HCT116 (cell line): ENCODE measurements around the gene CASTOR1. TPM values are rescaled to one million over a fixed set of nuclear protein-coding genes. Genes with fewer than 3 reads are reported as not detected.
A peak's percentile ranks its signal among the peaks of the same experiment; 100 is the strongest.

ENCODE experiments used
- ATAC-seq: fragments of 200-7000 bp; cut with Tn5 transposase; 2 replicates; pipeline ENCODE4 v1.9.1; 2020; ENCODE audit warnings: mild to moderate bottlenecking, moderate library complexity
- BruUV-seq: library from RNA; stranded (reverse); fragments of 400-500 nt; replicated peaks from 2 replicates; lab custom pipeline; 2021; lab: Mats Ljungman, UMichigan
- CTCF ChIA-PET: fragments of 300-600 bp; sonication (Branson Sonifier 250); formaldehyde crosslinking; loops from one replicate; lab custom pipeline; 2021; ENCODE audit warnings: antibody characterized with exemption; lab: Charles Lee
- POLR2A ChIA-PET: fragments of 300-600, 350-600 bp; sonication (Branson Sonifier 250); formaldehyde crosslinking; loops from one replicate; lab custom pipeline; 2021; ENCODE audit warnings: antibody characterized with exemption; lab: Charles Lee
- RAD21 ChIA-PET, 2 experiments: fragments of 300-600 bp; sonication (Branson Sonifier 250); formaldehyde crosslinking; loops; one replicate each; lab custom pipeline; 2023; ENCODE audit warnings: low total read pairs in 2 of 2; ENCODE audit not compliant: uncharacterized antibody in 2 of 2, unreplicated experiment in 2 of 2, low non-redundant PET in 1 of 2; lab: Charles Lee
- DNase-seq: peaks from one replicate; pipeline ENCODE4 v3.0.0-alpha.2; 2010; ENCODE audit warnings: low read depth, low spot score
- H2AFZ ChIP-seq: fragments of 200-600 bp; shearing (Covaris generic), sonication (generic); 2 replicates; pipeline ENCODE4 v1.6.1; 2017; ENCODE audit warnings: low read depth, mixed run types, mixed read lengths, antibody characterized with exemption, low read length; ENCODE audit not compliant: poor library complexity, severe bottlenecking
- H3K27ac ChIP-seq: 2 replicates; pipeline ENCODE4 v1.5.1; 2012; ENCODE audit warnings: low read depth, low read length
- H3K27me3 ChIP-seq: fragments of 200-600 bp; sonication (generic); 2 replicates; pipeline ENCODE4 v1.6.1; 2016; ENCODE audit warnings: mixed run types, low read length, mixed read lengths; ENCODE audit not compliant: insufficient read depth
- H3K36me3 ChIP-seq, 2 experiments: fragments of 200-500 bp in 1 of 2; fragments of 200-600 bp in 1 of 2; sonication (Bioruptor generic) in 1 of 2; sonication (generic) in 1 of 2; 2 replicates each; pipeline versions ENCODE4 v1.5.1 to v1.6.1; 2014 to 2016; ENCODE audit warnings: low read length in 2 of 2, inconsistent platforms in 1 of 2, mixed read lengths in 1 of 2, mixed run types in 1 of 2; ENCODE audit not compliant: insufficient read depth in 2 of 2, control insufficient read depth in 1 of 2
- H3K4me1 ChIP-seq, 2 experiments: fragments of 200-600 bp in 1 of 2; sonication (generic) in 1 of 2; 2 replicates each; pipeline versions ENCODE4 v1.5.1 to v1.6.1; 2012 to 2017; ENCODE audit warnings: low read length in 2 of 2, inconsistent platforms in 1 of 2, mild to moderate bottlenecking in 1 of 2, mixed read lengths in 1 of 2, mixed run types in 1 of 2, moderate library complexity in 1 of 2; ENCODE audit not compliant: insufficient read depth in 2 of 2, control insufficient read depth in 1 of 2
- H3K4me2 ChIP-seq: fragments of 200-600 bp; sonication (generic); 2 replicates; pipeline ENCODE4 v1.6.1; 2017; ENCODE audit warnings: mixed run types, low read length, mixed read lengths
- H3K4me3 ChIP-seq, 2 experiments: fragments of 200-600 bp in 1 of 2; sonication (generic) in 1 of 2; replicated peaks in 1 of 2; 2 replicates each; pipeline ENCODE4 v1.5.1; 2011 to 2016; ENCODE audit warnings: low read length in 2 of 2, control low read depth in 1 of 2, low read depth in 1 of 2, mild to moderate bottlenecking in 1 of 2, mixed read lengths in 1 of 2, mixed run types in 1 of 2
- H3K79me2 ChIP-seq: fragments of 200-600 bp; sonication (generic); 2 replicates; pipeline ENCODE4 v1.6.1; 2017; ENCODE audit warnings: mild to moderate bottlenecking, mixed run types, low read length, moderate library complexity, mixed read lengths; ENCODE audit not compliant: insufficient read depth
- H3K9ac ChIP-seq: fragments of 200-600 bp; sonication (generic); 2 replicates; pipeline ENCODE4 v1.6.1; 2016; ENCODE audit warnings: low read length, mixed read lengths
- H3K9me2 ChIP-seq: fragments of 200-600 bp; sonication (generic), shearing (Covaris generic); 2 replicates; pipeline ENCODE4 v1.6.1; 2017; ENCODE audit warnings: mixed run types, mild to moderate bottlenecking, moderate library complexity; ENCODE audit not compliant: insufficient read depth
- H3K9me3 ChIP-seq, 2 experiments: fragments of 200-500 bp in 1 of 2; fragments of 200-600 bp in 1 of 2; sonication (Bioruptor generic) in 1 of 2; sonication (generic) in 1 of 2; 2 replicates each; pipeline ENCODE4 v1.6.1; 2014 to 2017; ENCODE audit warnings: low read length in 2 of 2, mixed read lengths in 2 of 2, inconsistent platforms in 1 of 2, low read depth in 1 of 2, mild to moderate bottlenecking in 1 of 2, mixed run types in 1 of 2, moderate library complexity in 1 of 2; ENCODE audit not compliant: control insufficient read depth in 1 of 2, insufficient read depth in 1 of 2
- H4K20me1 ChIP-seq: fragments of 200-600 bp; sonication (generic), shearing (Covaris generic); 2 replicates; pipeline ENCODE4 v1.6.1; 2017; ENCODE audit warnings: mixed run types, mild to moderate bottlenecking, moderate library complexity; ENCODE audit not compliant: insufficient read depth
- ELF1 ChIP-seq: IDR thresholded peaks from 2 replicates; pipeline ENCODE4 v1.6.1; 2012; ENCODE audit warnings: low read depth, borderline replicate concordance
- EZH2 ChIP-seq: fragments of 200-600 bp; sonication (generic); IDR thresholded peaks from 2 replicates; pipeline ENCODE4 v1.6.1; 2017; ENCODE audit warnings: antibody characterized with exemption, mixed run types
- POLR2AphosphoS5 ChIP-seq: IDR thresholded peaks from 2 replicates; pipeline ENCODE4 v1.6.1; 2011; ENCODE audit warnings: mild to moderate bottlenecking, low read depth, low read length, moderate library complexity
- RAD21 ChIP-seq: IDR thresholded peaks from 2 replicates; pipeline ENCODE4 v1.6.1; 2012; ENCODE audit warnings: low read depth, mild to moderate bottlenecking
- SIN3A ChIP-seq: IDR thresholded peaks from 2 replicates; pipeline ENCODE4 v1.6.1; 2012; ENCODE audit warnings: low read depth
- TCF7L2 ChIP-seq: IDR thresholded peaks from 2 replicates; pipeline ENCODE4 v1.7.0; 2011; ENCODE audit warnings: borderline replicate concordance, inconsistent platforms; ENCODE audit not compliant: insufficient read depth, insufficient read length; ENCODE audit errors: extremely low read depth
- YY1 ChIP-seq: IDR thresholded peaks from 2 replicates; pipeline ENCODE4 v1.6.1; 2011; ENCODE audit warnings: low read length, low read depth, moderate library complexity, mild to moderate bottlenecking; ENCODE audit not compliant: insufficient replicate concordance; ENCODE audit errors: extremely low read depth
- ZFX ChIP-seq: fragments of 450-650 bp; IDR thresholded peaks from 2 replicates; pipeline ENCODE4 v1.6.1; 2017
- ZNF274 ChIP-seq: fragments of 200-500 bp; sonication (Bioruptor generic); IDR thresholded peaks from 2 replicates; pipeline ENCODE4 v1.6.1; 2014; ENCODE audit warnings: mild to moderate bottlenecking, low read depth, low read length, inconsistent platforms
- intact Hi-C: fragments of 100-400 bp; cut with micrococcal nuclease; formaldehyde crosslinking; loops from 2 replicates; pipeline ENCODE4 v1.10.0; 2022
- total RNA-seq: library from RNA; stranded (reverse); gene quantifications from one replicate; pipeline ENCODE4 v1.2.1, GENCODE V29; 2021; ENCODE audit not compliant: unreplicated experiment
- TF ChIP-seq, protein P1 (sequence below): IDR thresholded peaks from 2 replicates; pipeline ENCODE4 v1.6.1; 2012
- TF ChIP-seq, protein P2 (sequence below): IDR thresholded peaks from 2 replicates; pipeline ENCODE4 v1.6.1; 2012

CASTOR1 gene
- total RNA-seq, 1 experiment from 2014 or later: 6.5 TPM

DNA sequence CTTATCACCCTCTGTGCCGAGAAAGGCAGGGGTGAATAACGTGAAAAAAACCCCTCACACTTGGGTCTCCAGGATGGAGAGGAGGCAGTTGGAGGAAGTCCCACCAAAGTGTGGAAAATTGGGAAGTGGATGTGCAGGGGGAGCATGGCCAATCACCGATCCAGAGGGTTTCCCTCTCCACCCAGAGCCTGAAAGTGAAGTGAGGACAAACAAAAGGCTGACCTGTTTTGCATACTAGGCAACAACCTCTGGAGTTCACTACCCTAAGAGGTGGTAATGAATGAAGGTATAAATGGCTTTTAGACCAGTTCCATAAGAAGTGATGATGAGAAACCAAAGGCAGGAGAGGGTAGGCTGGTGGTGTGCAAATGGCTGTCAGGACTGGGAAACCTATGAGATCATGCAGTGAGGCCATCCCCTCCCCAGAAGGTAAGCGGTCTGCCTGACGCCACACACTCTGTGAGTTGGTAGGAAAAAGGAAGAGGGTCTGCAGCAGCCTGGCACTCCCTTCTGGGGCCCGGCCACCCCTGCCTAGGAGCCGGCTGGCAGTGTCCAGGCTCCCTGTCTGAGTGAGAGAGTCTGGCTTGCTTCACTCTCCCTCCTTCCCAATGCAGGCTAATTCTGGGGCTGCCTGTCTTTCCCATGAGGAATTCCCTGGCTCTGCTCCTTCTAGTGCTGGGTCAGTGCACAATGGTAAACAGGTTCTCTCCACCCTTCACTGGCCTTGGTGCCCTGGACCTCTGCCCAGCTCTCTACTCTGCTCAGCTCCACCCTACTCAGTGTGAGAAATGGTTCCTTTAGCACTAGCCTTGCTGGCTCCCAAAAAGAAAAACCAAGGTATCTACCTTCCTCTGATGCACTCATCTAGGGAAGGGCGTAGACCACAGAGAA, 21.8 kb upstream of the CASTOR1 start:
- Histone ChIP-seq H3K9ac (peak overlapping the region; percentile 34), H3K36me3 (no peaks in the 10 kb centered on the region), H3K9me3 (no peaks in the 10 kb centered on the region), H4K20me1 (no peaks in the 10 kb centered on the region), H2AFZ (no peak overlapping the region), H3K27me3 (no peaks in the 10 kb centered on the region), H3K4me1 (peaks cover 47 to 94% of the 10 kb centered on the region in 2 experiments), H3K9me2 (no peaks in the 10 kb centered on the region)
- POLR2A ChIA-PET: no interaction called here
- intact Hi-C loops: no loop called here
- no peak for TF ChIP-seq POLR2AphosphoS5
- TF ChIP-seq, protein P1, sequence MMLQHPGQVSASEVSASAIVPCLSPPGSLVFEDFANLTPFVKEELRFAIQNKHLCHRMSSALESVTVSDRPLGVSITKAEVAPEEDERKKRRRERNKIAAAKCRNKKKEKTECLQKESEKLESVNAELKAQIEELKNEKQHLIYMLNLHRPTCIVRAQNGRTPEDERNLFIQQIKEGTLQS: no peak
- TF ChIP-seq, protein P2, sequence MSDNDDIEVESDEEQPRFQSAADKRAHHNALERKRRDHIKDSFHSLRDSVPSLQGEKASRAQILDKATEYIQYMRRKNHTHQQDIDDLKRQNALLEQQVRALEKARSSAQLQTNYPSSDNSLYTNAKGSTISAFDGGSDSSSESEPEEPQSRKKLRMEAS: no peak
- no peak for TF ChIP-seq SIN3A
- TF ChIP-seq TCF7L2: no peak
- no peak for TF ChIP-seq ELF1
- TF ChIP-seq ZNF274: no peak
- no peak for TF ChIP-seq YY1
- no peak for TF ChIP-seq ZFX
- no peak for TF ChIP-seq EZH2
- TF ChIP-seq RAD21: no peak
- TF ChIP-seq, all 23 proteins: peak for 0
- Histone ChIP-seq H3K4me3 (peak overlapping the region in 1 of 2 experiments; percentile 33; a peak in 1 of 4 replicates), H3K27ac (peak overlapping the region; percentile 19), H3K4me2 (peak overlapping the region; percentile 72), H3K79me2 (peaks cover 8% of the 10 kb centered on the region; the same call in 1 of the 2 replicates)
- DNase-seq (no peak), ATAC-seq (peak; percentile 32; the same call in 1 of the 2 replicates)
- no TSS peak for BruUV-seq
- CTCF ChIA-PET: interaction anchor here (0.9 kb wide), 1 partner anchor 23 kb away, joined by 3 read pairs; no protein-coding TSS in a partner anchor
- RAD21 ChIA-PET: no interaction called here
